T-helper 1 cell treated with Interleukin-12 subunit alpha and Interleukin-12 subunit beta and Interleukin-4 antibody, amounts not matched to agents 30 ng/mL and 1 ng/mL, for 36 hours (primary cell): Measurements from ENCODE around the gene NATD1. TPM values are rescaled to one million over a fixed set of nuclear protein-coding genes. Genes with fewer than 3 reads are reported as not detected.
"Not testable (repeated sequence)": the region's sequence is repeated elsewhere in the genome, so short reads cannot be mapped to it uniquely, and the experiment has no call there.

Experiments
- intact Hi-C: fragments of 100-400 bp; cut with micrococcal nuclease; formaldehyde crosslinking; loops from one replicate; pipeline ENCODE4 v1.15.1; 2024
- total RNA-seq: library from RNA; stranded (reverse); gene quantifications from 2 replicates; pipeline ENCODE4 v1.2.3, GENCODE V29; 2022

Gene NATD1
- total RNA-seq, 1 donor from 2014 or later, result 3.8 TPM

DNA sequence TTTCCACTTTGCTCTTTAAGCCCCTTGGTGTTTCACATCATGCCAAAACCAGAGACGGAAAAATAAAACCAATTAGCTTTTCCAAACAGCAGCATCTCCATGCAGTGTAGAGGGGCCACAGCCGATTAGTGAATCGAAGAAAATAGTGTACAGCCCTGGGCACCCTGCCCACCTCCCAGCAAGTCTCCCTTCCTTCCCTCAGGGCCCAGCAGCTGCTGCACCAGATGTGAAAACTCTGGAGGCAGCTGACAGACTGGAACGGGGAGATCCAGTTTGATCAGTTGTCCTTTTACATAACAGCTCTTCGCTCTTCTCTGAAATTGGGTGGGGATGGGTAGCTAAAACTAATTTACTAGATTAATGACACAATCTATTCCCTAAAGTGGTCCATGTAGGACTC is 58.5 kb downstream of the NATD1 start:
- intact Hi-C loops, result no loop called here

DNA sequence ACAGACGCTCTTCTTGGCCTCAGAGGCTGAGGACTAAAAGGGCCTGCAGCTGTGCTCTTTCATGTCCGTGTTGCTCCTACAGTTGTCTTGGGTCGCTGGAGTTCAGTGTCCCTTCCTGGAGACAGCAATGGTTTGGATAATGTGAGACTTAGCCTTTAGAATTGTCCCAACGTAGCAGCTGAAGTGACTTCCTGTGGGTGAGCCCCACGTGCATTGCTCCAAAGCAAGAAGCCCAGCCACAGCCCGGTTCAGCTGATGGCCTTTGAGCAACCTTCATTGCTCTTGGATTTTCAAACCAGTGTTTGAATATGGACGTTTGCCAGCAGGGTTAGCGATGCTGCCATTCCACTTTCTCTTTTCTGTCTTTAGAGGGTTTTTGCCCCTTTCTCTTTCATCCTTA is 59.0 kb downstream of the NATD1 start:
- intact Hi-C loops, result no loop called here

DNA sequence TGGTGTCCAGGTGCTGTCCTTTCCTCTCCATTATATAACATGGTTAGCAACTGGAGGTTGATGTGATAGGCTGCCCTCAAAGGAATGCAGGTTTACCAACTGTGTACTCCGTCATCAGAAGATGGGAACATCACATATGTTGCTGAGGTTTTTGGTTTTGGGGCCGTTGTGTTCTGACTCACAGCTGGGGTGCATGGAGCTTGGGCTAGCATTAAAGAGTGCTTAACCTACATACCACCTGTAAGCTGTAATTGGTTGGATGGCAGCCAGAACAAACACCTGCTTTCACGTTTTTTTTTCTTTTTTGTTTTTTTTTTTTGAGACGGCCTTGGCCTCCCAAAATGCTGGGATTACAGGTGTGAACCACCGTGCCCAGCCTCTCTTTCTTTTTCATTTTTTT is 60.2 kb downstream of the NATD1 start:
- intact Hi-C loops, result no loop called here

DNA sequence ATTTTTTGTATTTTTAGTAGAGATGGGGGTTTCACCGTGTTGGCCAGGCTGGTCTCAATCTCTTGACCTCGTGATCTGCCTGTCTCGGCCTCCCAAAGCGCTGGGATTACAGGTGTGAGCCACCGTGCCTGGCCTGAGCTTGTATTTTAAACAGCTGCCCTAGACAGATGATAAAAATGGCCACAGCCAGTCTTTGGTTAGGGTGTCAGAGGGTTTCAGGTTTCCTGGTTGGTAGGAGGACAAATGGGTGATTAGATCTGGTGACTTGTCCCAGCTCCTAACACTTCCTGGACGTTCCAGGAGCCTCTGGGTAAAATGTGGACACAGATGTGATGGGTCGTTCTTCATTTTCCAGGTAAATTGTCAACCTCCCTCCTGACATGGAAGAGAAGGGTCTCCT is 60.8 kb downstream of the NATD1 start:
- intact Hi-C loops, result not testable (repeated sequence)

DNA sequence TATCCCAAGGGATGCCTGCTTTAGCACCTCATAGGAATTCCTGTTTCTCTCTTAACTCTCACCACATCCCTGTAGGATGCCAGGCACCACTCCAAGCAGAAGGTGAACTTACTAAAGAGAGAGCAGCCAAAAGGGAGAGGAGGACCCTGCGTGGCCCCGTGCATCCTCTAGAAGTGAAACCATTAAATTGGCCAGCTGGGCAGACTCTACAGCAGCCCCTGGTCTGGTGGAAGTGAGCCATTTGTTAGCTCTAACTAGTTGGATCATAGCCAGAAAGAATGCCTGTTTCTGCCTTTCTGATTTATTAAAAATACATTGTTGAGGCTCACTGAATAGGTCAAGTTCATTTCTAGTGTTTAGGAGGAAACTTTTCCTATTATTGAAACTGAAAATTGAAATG is 61.5 kb downstream of the NATD1 start:
- intact Hi-C loops, result no loop called here

DNA sequence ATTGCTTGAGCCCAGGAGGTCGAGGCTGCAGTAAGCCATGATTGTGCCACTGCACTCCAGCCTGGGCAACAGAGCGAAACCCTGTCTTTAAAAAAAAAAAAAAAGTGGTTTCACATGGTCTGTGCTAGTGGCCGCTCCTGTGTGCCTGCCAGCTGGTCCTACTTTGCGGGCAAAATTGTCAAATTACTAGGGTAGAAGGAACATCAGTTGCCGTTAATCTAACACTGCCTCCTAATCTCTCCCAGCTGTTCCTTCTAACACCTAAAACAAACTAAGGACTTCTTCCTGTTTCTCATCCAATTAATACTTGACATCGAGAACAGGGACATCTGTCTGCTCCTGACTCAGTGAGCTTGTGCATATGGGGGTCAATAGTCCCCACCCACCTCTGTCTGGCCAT is 63.1 kb downstream of the NATD1 start:
- intact Hi-C loops, result no loop called here

DNA sequence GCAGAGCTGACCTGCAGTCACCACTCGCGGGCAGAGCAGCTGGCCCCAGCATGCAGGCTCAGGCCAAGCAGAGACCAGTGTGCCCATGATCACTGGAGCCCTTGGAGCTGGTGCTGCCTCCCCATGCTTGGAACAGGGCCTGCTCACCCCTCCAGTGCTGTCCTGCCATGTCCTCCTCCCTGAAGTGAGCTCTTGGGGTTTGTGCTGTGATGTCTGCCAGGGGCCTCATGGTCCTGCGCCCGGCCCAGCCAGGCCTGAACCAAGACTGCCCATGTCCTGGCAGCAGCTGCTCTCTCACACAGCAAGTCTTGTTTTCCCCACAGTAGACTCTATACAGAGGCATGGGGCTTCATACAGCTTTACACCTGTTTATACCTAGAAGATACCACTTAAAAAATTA is 63.8 kb downstream of the NATD1 start:
- intact Hi-C loops, result no loop called here

Other genes starting within 250 kb of the NATD1 start
- 128 and 139 TPM in 2 replicates for gene USP22, start 210.4 kb downstream of the NATD1 start, total RNA-seq
- 14.0 and 17.6 TPM in 2 replicates for gene DHRS7B, start 126.4 kb downstream of the NATD1 start, total RNA-seq
- 21.4 and 23.2 TPM in 2 replicates for gene TMEM11, start 39.2 kb downstream of the NATD1 start, total RNA-seq
- 80.7 and 81.7 TPM in 2 replicates for gene MAP2K3, start 31.3 kb upstream of the NATD1 start, total RNA-seq
- gene KCNJ12, start 122.9 kb upstream of the NATD1 start, total RNA-seq, result not detected in 2 replicates